ENCODE measurements around the gene GSE1. TPM values are rescaled to one million over a fixed set of nuclear protein-coding genes. Genes with fewer than 3 reads are reported as not detected.

Gene GSE1
- total and polyA plus RNA-seq, 9 of the 15 experiments (the other 6 are each of a cell fraction or from before 2014, with no cell fraction given): 12.2 to 244 (median 57.9) TPM

DNA sequence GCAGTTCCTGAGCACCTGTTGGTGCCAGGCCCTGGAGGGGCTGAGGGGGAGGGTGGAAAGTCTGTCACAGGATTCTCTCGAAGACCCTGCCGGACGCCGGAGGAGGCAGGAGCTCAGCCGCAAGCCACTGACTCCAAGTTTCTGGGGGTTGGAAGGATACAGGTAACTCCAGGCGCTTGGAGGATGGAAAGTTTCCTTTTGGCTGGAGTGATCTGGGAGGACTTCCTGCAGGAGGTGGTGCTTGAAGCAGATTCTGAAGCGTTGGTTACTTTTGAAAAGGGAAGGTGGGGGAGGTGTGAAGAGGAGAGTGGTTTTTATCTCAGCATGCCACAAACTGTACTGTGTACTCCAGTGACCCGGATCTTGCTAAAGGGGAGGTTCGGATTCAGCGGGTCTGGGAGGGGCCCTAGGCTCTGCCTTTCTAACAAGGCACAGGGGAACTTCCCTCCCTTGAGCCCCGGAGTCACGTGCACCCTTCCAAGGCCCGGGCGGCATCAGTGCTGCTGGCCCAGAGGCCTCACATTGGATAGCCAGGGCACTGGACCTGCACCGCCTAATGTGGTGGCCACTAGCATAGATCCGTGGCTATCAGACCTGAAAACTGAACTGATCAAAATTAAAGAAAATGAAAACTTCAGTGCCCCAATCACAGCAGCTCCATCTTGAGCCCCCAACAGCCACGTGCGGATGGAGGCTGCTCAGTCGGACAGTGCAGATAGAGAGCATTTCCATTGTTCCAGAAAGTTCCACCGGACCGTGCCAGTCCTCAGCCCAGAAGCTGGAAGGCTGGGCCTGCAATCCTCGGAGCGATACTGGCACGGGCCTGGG is 42.2 kb upstream of the GSE1 start (continued):
- TF ChIP-seq, protein P1, sequence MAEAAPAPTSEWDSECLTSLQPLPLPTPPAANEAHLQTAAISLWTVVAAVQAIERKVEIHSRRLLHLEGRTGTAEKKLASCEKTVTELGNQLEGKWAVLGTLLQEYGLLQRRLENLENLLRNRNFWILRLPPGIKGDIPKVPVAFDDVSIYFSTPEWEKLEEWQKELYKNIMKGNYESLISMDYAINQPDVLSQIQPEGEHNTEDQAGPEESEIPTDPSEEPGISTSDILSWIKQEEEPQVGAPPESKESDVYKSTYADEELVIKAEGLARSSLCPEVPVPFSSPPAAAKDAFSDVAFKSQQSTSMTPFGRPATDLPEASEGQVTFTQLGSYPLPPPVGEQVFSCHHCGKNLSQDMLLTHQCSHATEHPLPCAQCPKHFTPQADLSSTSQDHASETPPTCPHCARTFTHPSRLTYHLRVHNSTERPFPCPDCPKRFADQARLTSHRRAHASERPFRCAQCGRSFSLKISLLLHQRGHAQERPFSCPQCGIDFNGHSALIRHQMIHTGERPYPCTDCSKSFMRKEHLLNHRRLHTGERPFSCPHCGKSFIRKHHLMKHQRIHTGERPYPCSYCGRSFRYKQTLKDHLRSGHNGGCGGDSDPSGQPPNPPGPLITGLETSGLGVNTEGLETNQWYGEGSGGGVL (CRISPR knock-in tag; IDR thresholded peaks at IDR 0.05): no peak
- no peak for TF ChIP-seq ASH1L (IDR thresholded peaks at IDR 0.05; ENCODE audit: borderline replicate concordance, low read depth, partially characterized antibody)
- peak; percentile 72 to 94 for TF ChIP-seq ARNT (IDR thresholded peaks at IDR 0.05)
- TF ChIP-seq TGIF2 (CRISPR knock-in tag; IDR thresholded peaks at IDR 0.05): no peak
- TF ChIP-seq FOXA1 (IDR thresholded peaks at IDR 0.05; ENCODE audit: borderline replicate concordance): no peak
- no peak for TF ChIP-seq RB1 (IDR thresholded peaks at IDR 0.05; ENCODE audit: low read depth)
- no peak; the same call in 1 of the 2 replicates for TF ChIP-seq NR1H2 (CRISPR knock-in tag; IDR thresholded peaks at IDR 0.05)
- TF ChIP-seq RBBP5 (IDR thresholded peaks at IDR 0.05; ENCODE audit: borderline replicate concordance, insufficient read depth, low read length, poor library complexity, severe bottlenecking): peak; percentile 2
- TF ChIP-seq SAFB (IDR thresholded peaks at IDR 0.05; ENCODE audit: borderline replicate concordance, low read depth, low read length): no peak
- TF ChIP-seq ESRRA (IDR thresholded peaks at IDR 0.05; ENCODE audit: borderline replicate concordance, low read depth): peak; percentile 72; the same call in 1 of the 2 replicates
- TF ChIP-seq WHSC1 (IDR thresholded peaks at IDR 0.05; ENCODE audit: low read length): no peak
- no peak for TF ChIP-seq PTRF (tag; IDR thresholded peaks at IDR 0.05)
- no peak for TF ChIP-seq ZC3H4 (CRISPR knock-in tag; IDR thresholded peaks at IDR 0.05; ENCODE audit: borderline replicate concordance)
- TF ChIP-seq SMAD4 (CRISPR knock-in tag; conservative IDR thresholded peaks at IDR 0.05): peak; percentile 54
- peak; percentile 84 for TF ChIP-seq KLF16 (IDR thresholded peaks at IDR 0.05)
- peak; percentile 100 for TF ChIP-seq ZFP36 (IDR thresholded peaks at IDR 0.05; ENCODE audit: low read depth, low read length, partially characterized antibody)
- no peak for TF ChIP-seq CBFA2T2 (conservative IDR thresholded peaks at IDR 0.05)
- no peak; the same call in 1 of the 2 replicates for TF ChIP-seq ZNF76 (CRISPR knock-in tag; IDR thresholded peaks at IDR 0.05; ENCODE audit: borderline replicate concordance)
- no peak for TF ChIP-seq MCM3 (IDR thresholded peaks at IDR 0.05)
- TF ChIP-seq, protein P2, sequence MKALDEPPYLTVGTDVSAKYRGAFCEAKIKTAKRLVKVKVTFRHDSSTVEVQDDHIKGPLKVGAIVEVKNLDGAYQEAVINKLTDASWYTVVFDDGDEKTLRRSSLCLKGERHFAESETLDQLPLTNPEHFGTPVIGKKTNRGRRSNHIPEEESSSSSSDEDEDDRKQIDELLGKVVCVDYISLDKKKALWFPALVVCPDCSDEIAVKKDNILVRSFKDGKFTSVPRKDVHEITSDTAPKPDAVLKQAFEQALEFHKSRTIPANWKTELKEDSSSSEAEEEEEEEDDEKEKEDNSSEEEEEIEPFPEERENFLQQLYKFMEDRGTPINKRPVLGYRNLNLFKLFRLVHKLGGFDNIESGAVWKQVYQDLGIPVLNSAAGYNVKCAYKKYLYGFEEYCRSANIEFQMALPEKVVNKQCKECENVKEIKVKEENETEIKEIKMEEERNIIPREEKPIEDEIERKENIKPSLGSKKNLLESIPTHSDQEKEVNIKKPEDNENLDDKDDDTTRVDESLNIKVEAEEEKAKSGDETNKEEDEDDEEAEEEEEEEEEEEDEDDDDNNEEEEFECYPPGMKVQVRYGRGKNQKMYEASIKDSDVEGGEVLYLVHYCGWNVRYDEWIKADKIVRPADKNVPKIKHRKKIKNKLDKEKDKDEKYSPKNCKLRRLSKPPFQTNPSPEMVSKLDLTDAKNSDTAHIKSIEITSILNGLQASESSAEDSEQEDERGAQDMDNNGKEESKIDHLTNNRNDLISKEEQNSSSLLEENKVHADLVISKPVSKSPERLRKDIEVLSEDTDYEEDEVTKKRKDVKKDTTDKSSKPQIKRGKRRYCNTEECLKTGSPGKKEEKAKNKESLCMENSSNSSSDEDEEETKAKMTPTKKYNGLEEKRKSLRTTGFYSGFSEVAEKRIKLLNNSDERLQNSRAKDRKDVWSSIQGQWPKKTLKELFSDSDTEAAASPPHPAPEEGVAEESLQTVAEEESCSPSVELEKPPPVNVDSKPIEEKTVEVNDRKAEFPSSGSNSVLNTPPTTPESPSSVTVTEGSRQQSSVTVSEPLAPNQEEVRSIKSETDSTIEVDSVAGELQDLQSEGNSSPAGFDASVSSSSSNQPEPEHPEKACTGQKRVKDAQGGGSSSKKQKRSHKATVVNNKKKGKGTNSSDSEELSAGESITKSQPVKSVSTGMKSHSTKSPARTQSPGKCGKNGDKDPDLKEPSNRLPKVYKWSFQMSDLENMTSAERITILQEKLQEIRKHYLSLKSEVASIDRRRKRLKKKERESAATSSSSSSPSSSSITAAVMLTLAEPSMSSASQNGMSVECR (CRISPR knock-in tag; IDR thresholded peaks at IDR 0.05): no peak; the same call in none of the 2 replicates
- TF ChIP-seq, protein P3, sequence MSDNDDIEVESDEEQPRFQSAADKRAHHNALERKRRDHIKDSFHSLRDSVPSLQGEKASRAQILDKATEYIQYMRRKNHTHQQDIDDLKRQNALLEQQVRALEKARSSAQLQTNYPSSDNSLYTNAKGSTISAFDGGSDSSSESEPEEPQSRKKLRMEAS (CRISPR knock-in tag; IDR thresholded peaks at IDR 0.05): peak; percentile 76; the same call in 1 of the 2 replicates
- TF ChIP-seq PHTF2 (CRISPR knock-in tag; IDR thresholded peaks at IDR 0.05): no peak
